OCI-LY7 (cell line): ENCODE measurements around the gene FEN1. TPM values are rescaled to one million over a fixed set of nuclear protein-coding genes. Genes with fewer than 3 reads are reported as not detected.
A peak's percentile ranks its signal among the peaks of the same experiment; 100 is the strongest.

Source experiments
- BruUV-seq: library from RNA; stranded (reverse); fragments of 400-500 nt; replicated peaks from 2 replicates; lab custom pipeline; 2021; lab: Mats Ljungman, UMichigan
- CTCF ChIA-PET: fragments of 300-600 bp; sonication (Branson Sonifier 250); formaldehyde crosslinking; loops from one replicate; lab custom pipeline; 2022; ENCODE audit warnings: antibody characterized with exemption; ENCODE audit not compliant: unreplicated experiment; lab: Charles Lee
- POLR2A ChIA-PET: fragments of 300-600 bp; sonication (Branson Sonifier 250); formaldehyde crosslinking; loops from one replicate; lab custom pipeline; 2022; ENCODE audit warnings: antibody characterized with exemption; lab: Charles Lee
- DNase-seq: peaks from one replicate; pipeline ENCODE4 v3.0.0-alpha.2; 2015; ENCODE audit warnings: low spot score
- H2AFZ ChIP-seq: fragments of 200-600 bp; sonication (generic), shearing (Covaris generic); 2 replicates; pipeline ENCODE4 v1.6.1; 2014; ENCODE audit warnings: mild to moderate bottlenecking, antibody characterized with exemption, low read length, moderate library complexity
- H3K27ac ChIP-seq: fragments of 200-600 bp; sonication (generic); 2 replicates; pipeline ENCODE4 v1.5.1; 2014; ENCODE audit warnings: mixed run types, low read depth, mild to moderate bottlenecking, moderate library complexity, low read length, inconsistent platforms; ENCODE audit not compliant: poor library complexity, severe bottlenecking
- H3K36me3 ChIP-seq: fragments of 200-600 bp; sonication (generic); 2 replicates; pipeline ENCODE4 v1.6.1; 2014; ENCODE audit warnings: mild to moderate bottlenecking, antibody characterized with exemption, low read length, moderate library complexity, mixed read lengths; ENCODE audit not compliant: insufficient read depth
- H3K4me1 ChIP-seq: fragments of 200-600 bp; sonication (generic); 2 replicates; pipeline ENCODE4 v1.5.1; 2014; ENCODE audit warnings: mild to moderate bottlenecking, low read length; ENCODE audit not compliant: insufficient read depth, poor library complexity, severe bottlenecking
- H3K4me2 ChIP-seq: fragments of 200-600 bp; sonication (generic); 2 replicates; pipeline ENCODE4 v1.6.1; 2014; ENCODE audit warnings: mild to moderate bottlenecking, low read length
- H3K4me3 ChIP-seq: fragments of 200-600 bp; sonication (generic); 2 replicates; pipeline ENCODE4 v1.5.1; 2014; ENCODE audit warnings: mild to moderate bottlenecking, low read depth, low read length; ENCODE audit not compliant: poor library complexity, severe bottlenecking
- H3K79me2 ChIP-seq: fragments of 200-600 bp; sonication (generic); 2 replicates; pipeline ENCODE4 v1.6.1; 2016; ENCODE audit warnings: low read depth, mild to moderate bottlenecking, low read length, moderate library complexity, mixed read lengths; ENCODE audit not compliant: insufficient read depth
- H3K9me2 ChIP-seq: fragments of 200-600 bp; sonication (generic); 2 replicates; pipeline ENCODE4 v1.6.1; 2016; ENCODE audit warnings: mild to moderate bottlenecking, low read length, mixed read lengths; ENCODE audit not compliant: insufficient read depth
- H3K9me3 ChIP-seq: fragments of 200-600 bp; sonication (generic); 2 replicates; pipeline ENCODE4 v1.6.1; 2014; ENCODE audit warnings: mild to moderate bottlenecking, mixed run types, low read length, mixed read lengths
- H4K20me1 ChIP-seq: fragments of 200-600 bp; sonication (generic); 2 replicates; pipeline ENCODE4 v1.6.1; 2014; ENCODE audit warnings: mild to moderate bottlenecking, antibody characterized with exemption, low read length, moderate library complexity, mixed read lengths; ENCODE audit not compliant: insufficient read depth
- CTCF ChIP-seq: fragments of 200-600 bp; sonication (generic); conservative IDR thresholded peaks from 2 replicates; pipeline ENCODE4 v1.5.1; 2014; ENCODE audit warnings: mild to moderate bottlenecking, antibody characterized with exemption, low read length, moderate library complexity, mixed read lengths
- EZH2phosphoT487 ChIP-seq: fragments of 200-600 bp; sonication (generic); IDR thresholded peaks from 2 replicates; pipeline ENCODE4 v1.6.1; 2018; ENCODE audit warnings: low read depth, borderline replicate concordance, mild to moderate bottlenecking, mixed run types, antibody characterized with exemption, low read length, moderate library complexity, mixed read lengths
- intact Hi-C: fragments of 100-400 bp; cut with micrococcal nuclease; formaldehyde crosslinking; loops from one replicate; pipeline ENCODE4 v1.10.0; 2022; ENCODE audit not compliant: unreplicated experiment
- total RNA-seq, 2 experiments: library from RNA; depleted of rRNA in 1 of 2; stranded (reverse); fragments of >200 nt in 1 of 2; shearing (Covaris generic) in 1 of 2; gene quantifications; 2 replicates each; pipeline ENCODE4 v1.2.3, GENCODE V29; 2014 to 2022

The FEN1 gene
- total RNA-seq, 2 experiments from 2014 or later: 123 to 153 TPM

GRCh38 chr11:61776561-61777075, 16.1 kb upstream of the FEN1 start:
- intact Hi-C loops: loop anchor here (1.0 kb wide), 1 partner anchor 29 kb away; no protein-coding TSS in a partner anchor
- no peak for TF ChIP-seq EZH2phosphoT487
- TF ChIP-seq CTCF: peak; percentile 83
- no peaks in the 10 kb centered on the region for H3K36me3 ChIP-seq
- H3K4me2 ChIP-seq: no peak overlapping the region
- H3K4me1 ChIP-seq: peaks cover 9% of the 10 kb centered on the region
- ChIA-PET POLR2A (no interaction called here), CTCF (no interaction called here)
- H3K27ac ChIP-seq: no peak overlapping the region
- H3K9me3 ChIP-seq: no peaks in the 10 kb centered on the region
- DNase-seq: peak; percentile 65
- no peak overlapping the region for H2AFZ ChIP-seq
- no peaks in the 10 kb centered on the region for H3K9me2 ChIP-seq
- BruUV-seq: no TSS peak
- H3K4me3 ChIP-seq: no peak overlapping the region
- H4K20me1 ChIP-seq: no peaks in the 10 kb centered on the region
- no peaks in the 10 kb centered on the region for H3K79me2 ChIP-seq

- H3K79me2 ChIP-seq: no peaks in the 10 kb centered on the region
- H3K9me2 ChIP-seq: no peaks in the 10 kb centered on the region
- H3K27ac ChIP-seq: no peak overlapping the region
- no peaks in the 10 kb centered on the region for H3K36me3 ChIP-seq
- ChIA-PET POLR2A (no interaction called here), CTCF (no interaction called here)
- peaks cover 5% of the 10 kb centered on the region for H3K4me1 ChIP-seq
- no peaks in the 10 kb centered on the region for H4K20me1 ChIP-seq
- no peak overlapping the region for H2AFZ ChIP-seq
- BruUV-seq: no TSS peak
- no peaks in the 10 kb centered on the region for H3K9me3 ChIP-seq
- H3K4me3 ChIP-seq: no peak overlapping the region
- DNase-seq: no peak
- intact Hi-C loops: no loop called here
- no peak overlapping the region for H3K4me2 ChIP-seq
- TF ChIP-seq CTCF: no peak
- TF ChIP-seq EZH2phosphoT487: no peak
Observed at GRCh38 chr11:61777234-61778090, 15.2 kb upstream of the FEN1 start.
